Measurements from ENCODE around the gene PRDM1.
"Not testable (repeated sequence)": the region's sequence is repeated elsewhere in the genome, so short reads cannot be mapped to it uniquely, and the experiment has no call there.

PRDM1 gene

GRCh38 chr6:106149472-106150069 lies 63.4 kb downstream of the PRDM1 start:
- Histone ChIP-seq H3K9ac (ENCODE audit: insufficient read length) (no peak overlapping the region), H3K36me3 (ENCODE audit: insufficient read depth, low read length) (no peaks in the 10 kb centered on the region), H3K4me3 (no peak overlapping the region), H3K27ac (no peak overlapping the region), H3K9me3 (ENCODE audit: low read depth, low read length) (no peaks in the 10 kb centered on the region)
- no peak for TF ChIP-seq EZH2 (IDR thresholded peaks at IDR 0.05)
- no peak for TF ChIP-seq POLR2AphosphoS5 (IDR thresholded peaks at IDR 0.05; ENCODE audit: borderline replicate concordance, low read depth, low read length)
- TF ChIP-seq FOXP2 (optimal IDR thresholded peaks at IDR 0.05; ENCODE audit: control extremely low read depth, extremely low read length, insufficient read depth): no peak
- DNase-seq (ENCODE audit: low read depth, low spot score): no peak

- H3K27ac ChIP-seq; H3K9ac ChIP-seq (ENCODE audit: insufficient read length); H3K9me3 ChIP-seq (ENCODE audit: low read depth, low read length); DNase-seq (ENCODE audit: low read depth, low spot score); H3K36me3 ChIP-seq (ENCODE audit: insufficient read depth, low read length); H3K4me3 ChIP-seq: not testable (repeated sequence)
Observed at GRCh38 chr6:106152476-106152875, 66.3 kb downstream of the PRDM1 start.

GRCh38 chr6:106152952-106153351 lies 66.8 kb downstream of the PRDM1 start:
- Histone ChIP-seq H3K9ac (ENCODE audit: insufficient read length) (no peak overlapping the region), H3K9me3 (ENCODE audit: low read depth, low read length) (no peaks in the 10 kb centered on the region), H3K27ac (no peak overlapping the region), H3K36me3 (ENCODE audit: insufficient read depth, low read length) (no peaks in the 10 kb centered on the region), H3K4me3 (no peak overlapping the region)
- DNase-seq (ENCODE audit: low read depth, low spot score): no peak
- TF ChIP-seq FOXP2 (optimal IDR thresholded peaks at IDR 0.05; ENCODE audit: control extremely low read depth, extremely low read length, insufficient read depth) (no peak), EZH2 (IDR thresholded peaks at IDR 0.05) (no peak), POLR2AphosphoS5 (IDR thresholded peaks at IDR 0.05; ENCODE audit: borderline replicate concordance, low read depth, low read length) (no peak)

- no peak overlapping the region for H3K4me3 ChIP-seq
- TF ChIP-seq POLR2AphosphoS5 (IDR thresholded peaks at IDR 0.05; ENCODE audit: borderline replicate concordance, low read depth, low read length) (no peak), EZH2 (IDR thresholded peaks at IDR 0.05) (no peak), FOXP2 (optimal IDR thresholded peaks at IDR 0.05; ENCODE audit: control extremely low read depth, extremely low read length, insufficient read depth) (no peak)
- no peak overlapping the region for H3K27ac ChIP-seq
- no peak for DNase-seq (ENCODE audit: low read depth, low spot score)
- H3K9me3 ChIP-seq (ENCODE audit: low read depth, low read length): no peaks in the 10 kb centered on the region
- H3K9ac ChIP-seq (ENCODE audit: insufficient read length): no peak overlapping the region
- H3K36me3 ChIP-seq (ENCODE audit: insufficient read depth, low read length): no peaks in the 10 kb centered on the region
Observed at GRCh38 chr6:106154326-106154725, 68.2 kb downstream of the PRDM1 start.

- no peak overlapping the region for H3K4me3 ChIP-seq
- H3K36me3 ChIP-seq (ENCODE audit: insufficient read depth, low read length): no peaks in the 10 kb centered on the region
- H3K27ac ChIP-seq: no peak overlapping the region
- no peak for TF ChIP-seq POLR2AphosphoS5 (IDR thresholded peaks at IDR 0.05; ENCODE audit: borderline replicate concordance, low read depth, low read length)
- no peak for DNase-seq (ENCODE audit: low read depth, low spot score)
- no peaks in the 10 kb centered on the region for H3K9me3 ChIP-seq (ENCODE audit: low read depth, low read length)
- H3K9ac ChIP-seq (ENCODE audit: insufficient read length): no peak overlapping the region
Observed at GRCh38 chr6:106155219-106155830, 69.2 kb downstream of the PRDM1 start.

GRCh38 chr6:106156413-106156812 lies 70.3 kb downstream of the PRDM1 start:
- Histone ChIP-seq H3K9ac (ENCODE audit: insufficient read length) (no peak overlapping the region), H3K27ac (no peak overlapping the region), H3K4me3 (no peak overlapping the region), H3K36me3 (ENCODE audit: insufficient read depth, low read length) (no peaks in the 10 kb centered on the region), H3K9me3 (ENCODE audit: low read depth, low read length) (no peaks in the 10 kb centered on the region)
- no peak for DNase-seq (ENCODE audit: low read depth, low spot score)
- TF ChIP-seq POLR2AphosphoS5 (IDR thresholded peaks at IDR 0.05; ENCODE audit: borderline replicate concordance, low read depth, low read length): no peak
- TF ChIP-seq EZH2 (IDR thresholded peaks at IDR 0.05): no peak
- TF ChIP-seq FOXP2 (optimal IDR thresholded peaks at IDR 0.05; ENCODE audit: control extremely low read depth, extremely low read length, insufficient read depth): no peak

- H3K36me3 ChIP-seq (ENCODE audit: insufficient read depth, low read length): no peaks in the 10 kb centered on the region
- no peak overlapping the region for H3K27ac ChIP-seq
- no peak overlapping the region for H3K4me3 ChIP-seq
- no peaks in the 10 kb centered on the region for H3K9me3 ChIP-seq (ENCODE audit: low read depth, low read length)
- TF ChIP-seq EZH2 (IDR thresholded peaks at IDR 0.05): no peak
- no peak for TF ChIP-seq POLR2AphosphoS5 (IDR thresholded peaks at IDR 0.05; ENCODE audit: borderline replicate concordance, low read depth, low read length)
- TF ChIP-seq FOXP2 (optimal IDR thresholded peaks at IDR 0.05; ENCODE audit: control extremely low read depth, extremely low read length, insufficient read depth): no peak
- no peak for DNase-seq (ENCODE audit: low read depth, low spot score)
- H3K9ac ChIP-seq (ENCODE audit: insufficient read length): no peak overlapping the region
Observed at GRCh38 chr6:106156863-106157262, 70.7 kb downstream of the PRDM1 start.

- H3K9me3 ChIP-seq (ENCODE audit: low read depth, low read length): no peaks in the 10 kb centered on the region
- no peak for DNase-seq (ENCODE audit: low read depth, low spot score)
- no peak for TF ChIP-seq EZH2 (IDR thresholded peaks at IDR 0.05)
- no peak for TF ChIP-seq POLR2AphosphoS5 (IDR thresholded peaks at IDR 0.05; ENCODE audit: borderline replicate concordance, low read depth, low read length)
- no peak for TF ChIP-seq FOXP2 (optimal IDR thresholded peaks at IDR 0.05; ENCODE audit: control extremely low read depth, extremely low read length, insufficient read depth)
- H3K27ac ChIP-seq: no peak overlapping the region
- no peaks in the 10 kb centered on the region for H3K36me3 ChIP-seq (ENCODE audit: insufficient read depth, low read length)
- no peak overlapping the region for H3K4me3 ChIP-seq
- H3K9ac ChIP-seq (ENCODE audit: insufficient read length): no peak overlapping the region
Observed at GRCh38 chr6:106158816-106159215, 72.7 kb downstream of the PRDM1 start.
